IPS-20b (cell line): ENCODE measurements around the gene DLX1.
A peak's percentile ranks its signal among the peaks of the same experiment; 100 is the strongest.

ENCODE experiments used
- H3K27ac ChIP-seq: one replicate; pipeline ENCODE4 v1.5.1; 2013; ENCODE audit warnings: low read length
- H3K27me3 ChIP-seq: 2 replicates; pipeline ENCODE4 v1.6.1; 2013; ENCODE audit warnings: mild to moderate bottlenecking, low read length, inconsistent platforms; ENCODE audit not compliant: insufficient read depth
- H3K36me3 ChIP-seq: 2 replicates; pipeline ENCODE4 v1.6.1; 2013; ENCODE audit warnings: low read depth, mild to moderate bottlenecking, inconsistent platforms, low read length, moderate library complexity; ENCODE audit not compliant: insufficient read depth
- H3K4me1 ChIP-seq: 2 replicates; pipeline ENCODE4 v1.6.1; 2013; ENCODE audit warnings: mild to moderate bottlenecking, control low read depth, inconsistent platforms, low read length, moderate library complexity; ENCODE audit not compliant: insufficient read depth
- H3K4me3 ChIP-seq: 2 replicates; pipeline ENCODE4 v1.5.1; 2013; ENCODE audit warnings: mild to moderate bottlenecking, low read length, inconsistent platforms
- H3K9ac ChIP-seq: 2 replicates; pipeline ENCODE4 v1.6.1; 2013; ENCODE audit warnings: low read depth, mild to moderate bottlenecking, inconsistent platforms, low read length, moderate library complexity
- H3K9me3 ChIP-seq: 2 replicates; pipeline ENCODE4 v1.6.1; 2013; ENCODE audit warnings: mild to moderate bottlenecking, low read depth, low read length, inconsistent platforms; ENCODE audit not compliant: insufficient read depth

Gene DLX1

GRCh38 chr2:172095905-172096625 is 10.8 kb downstream of the DLX1 start:
- peaks cover 100% of the 10 kb centered on the region for H3K27me3 ChIP-seq
- peak overlapping the region; percentile 58 for H3K4me3 ChIP-seq
- no peak overlapping the region for H3K27ac ChIP-seq
- peaks cover 7% of the 10 kb centered on the region; the same call in 1 of the 2 replicates for H3K4me1 ChIP-seq
- H3K9ac ChIP-seq, result no peak overlapping the region
- H3K36me3 ChIP-seq, result no peaks in the 10 kb centered on the region
- peaks cover 4% of the 10 kb centered on the region; the same call in 1 of the 2 replicates for H3K9me3 ChIP-seq

- peaks cover 4% of the 10 kb centered on the region; the same call in 1 of the 2 replicates for H3K9me3 ChIP-seq
- peaks cover 100% of the 10 kb centered on the region for H3K27me3 ChIP-seq
- H3K9ac ChIP-seq, result no peak overlapping the region
- no peak overlapping the region for H3K27ac ChIP-seq
- H3K36me3 ChIP-seq, result no peaks in the 10 kb centered on the region
- peaks cover 5% of the 10 kb centered on the region; the same call in 1 of the 2 replicates for H3K4me1 ChIP-seq
- H3K4me3 ChIP-seq, result peak overlapping the region; percentile 58
These were observed 11.6 kb downstream of the DLX1 start for GRCh38 chr2:172096626-172097547.

GRCh38 chr2:172097557-172098131 is 12.3 kb downstream of the DLX1 start:
- no peaks in the 10 kb centered on the region for H3K36me3 ChIP-seq
- 0 out of 2 replicates have a peak overlapping the region, but pooled peaks have one; percentile 58 for H3K4me3 ChIP-seq
- peaks cover 100% of the 10 kb centered on the region for H3K27me3 ChIP-seq
- peaks cover 5% of the 10 kb centered on the region; the same call in 1 of the 2 replicates for H3K4me1 ChIP-seq
- H3K9ac ChIP-seq, result no peak overlapping the region
- H3K9me3 ChIP-seq, result peaks cover 4% of the 10 kb centered on the region; the same call in 1 of the 2 replicates
- H3K27ac ChIP-seq, result no peak overlapping the region

- peaks cover 98% of the 10 kb centered on the region for H3K27me3 ChIP-seq
- no peak overlapping the region for H3K9ac ChIP-seq
- no peak overlapping the region for H3K27ac ChIP-seq
- H3K9me3 ChIP-seq, result peaks cover 4% of the 10 kb centered on the region; the same call in 1 of the 2 replicates
- H3K36me3 ChIP-seq, result no peaks in the 10 kb centered on the region
- peaks cover 8% of the 10 kb centered on the region; the same call in 1 of the 2 replicates for H3K4me1 ChIP-seq
- H3K4me3 ChIP-seq, result peak overlapping the region; percentile 6; the same call in 1 of the 2 replicates
These were observed 13.0 kb downstream of the DLX1 start for GRCh38 chr2:172098287-172098649.

- Histone ChIP-seq H3K4me1 (peaks cover 10% of the 10 kb centered on the region; the same call in 1 of the 2 replicates), H3K36me3 (no peaks in the 10 kb centered on the region), H3K27ac (no peak overlapping the region), H3K9me3 (peaks cover 4% of the 10 kb centered on the region; the same call in 1 of the 2 replicates), H3K4me3 (peak overlapping the region; percentile 6; the same call in 1 of the 2 replicates), H3K27me3 (peaks cover 98% of the 10 kb centered on the region), H3K9ac (no peak overlapping the region)
These were observed 13.6 kb downstream of the DLX1 start for GRCh38 chr2:172098650-172099471.

DNA sequence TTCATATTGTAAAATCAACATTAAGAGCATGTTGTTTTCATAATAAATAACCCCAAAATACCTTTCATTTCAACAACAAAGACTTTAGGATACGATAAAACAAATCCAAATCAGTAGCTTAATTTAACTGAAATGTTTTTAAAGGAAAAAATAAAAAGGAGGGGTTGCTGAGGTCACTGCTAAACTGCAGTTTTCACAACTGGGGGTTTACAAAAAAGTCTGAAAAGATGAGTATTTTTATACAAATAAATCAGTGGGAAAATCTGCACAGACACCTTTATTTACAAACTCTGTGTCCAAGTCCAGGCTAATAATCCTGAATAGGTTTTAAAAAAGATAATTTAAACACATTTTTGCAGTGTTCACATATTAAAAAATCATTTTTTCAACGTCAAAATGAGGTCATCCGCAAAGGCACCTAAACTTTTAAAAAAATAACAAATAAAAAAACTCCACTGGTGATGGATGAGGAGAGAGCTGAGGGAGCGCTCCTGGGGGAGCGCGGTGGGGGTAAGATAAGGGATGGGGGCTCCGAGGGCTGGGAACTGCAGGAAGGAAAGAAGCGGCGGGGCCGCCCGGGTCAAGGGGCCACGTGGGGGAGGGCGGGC is 14.3 kb downstream of the DLX1 start:
- peaks cover 7% of the 10 kb centered on the region; the same call in 1 of the 2 replicates for H3K4me1 ChIP-seq
- H3K27me3 ChIP-seq, result peaks cover 98% of the 10 kb centered on the region
- no peak overlapping the region for H3K27ac ChIP-seq
- H3K36me3 ChIP-seq, result no peaks in the 10 kb centered on the region
- peaks cover 4% of the 10 kb centered on the region; the same call in 1 of the 2 replicates for H3K9me3 ChIP-seq
- no peak overlapping the region for H3K9ac ChIP-seq
- H3K4me3 ChIP-seq, result no peak overlapping the region

GRCh38 chr2:172100080-172100934 is 15.0 kb downstream of the DLX1 start:
- no peak overlapping the region for H3K27ac ChIP-seq
- H3K4me1 ChIP-seq, result peaks cover 7% of the 10 kb centered on the region; the same call in 1 of the 2 replicates
- no peak overlapping the region for H3K9ac ChIP-seq
- H3K27me3 ChIP-seq, result peaks cover 98% of the 10 kb centered on the region
- peaks cover 4% of the 10 kb centered on the region; the same call in 1 of the 2 replicates for H3K9me3 ChIP-seq
- H3K36me3 ChIP-seq, result no peaks in the 10 kb centered on the region
- no peak overlapping the region; the same call in 1 of the 2 replicates for H3K4me3 ChIP-seq

- Histone ChIP-seq H3K4me1 (peaks cover 7% of the 10 kb centered on the region; the same call in 1 of the 2 replicates), H3K27me3 (peaks cover 98% of the 10 kb centered on the region), H3K9ac (no peak overlapping the region), H3K9me3 (peaks cover 4% of the 10 kb centered on the region; the same call in 1 of the 2 replicates), H3K27ac (no peak overlapping the region), H3K4me3 (peak overlapping the region; percentile 67), H3K36me3 (no peaks in the 10 kb centered on the region)
These were observed 15.9 kb downstream of the DLX1 start for GRCh38 chr2:172100935-172101820.

GRCh38 chr2:172101821-172102390 is 16.6 kb downstream of the DLX1 start:
- H3K27ac ChIP-seq, result no peak overlapping the region
- H3K4me1 ChIP-seq, result peaks cover 5% of the 10 kb centered on the region; the same call in 1 of the 2 replicates
- H3K36me3 ChIP-seq, result no peaks in the 10 kb centered on the region
- peaks cover 4% of the 10 kb centered on the region; the same call in 1 of the 2 replicates for H3K9me3 ChIP-seq
- no peak overlapping the region for H3K9ac ChIP-seq
- peaks cover 98% of the 10 kb centered on the region for H3K27me3 ChIP-seq
- peak overlapping the region; percentile 67; the same call in 1 of the 2 replicates for H3K4me3 ChIP-seq
